Bone marrow (tissue), 2 donors: ENCODE measurements around the gene PRRT1.
"Not testable (repeated sequence)": the region's sequence is repeated elsewhere in the genome, so short reads cannot be mapped to it uniquely, and the experiment has no call there.

Source experiments
- DNase-seq, 2 donors: peaks; one replicate each; lab custom pipeline; 2025; lab: John Stamatoyannopoulos, UW

The PRRT1 gene

GRCh38 chr6:32188381-32189068 lies 36.8 kb upstream of the PRRT1 start:
- no peak for DNase-seq

GRCh38 chr6:32187725-32188380 lies 36.1 kb upstream of the PRRT1 start:
- DNase-seq = not testable (repeated sequence)

DNA sequence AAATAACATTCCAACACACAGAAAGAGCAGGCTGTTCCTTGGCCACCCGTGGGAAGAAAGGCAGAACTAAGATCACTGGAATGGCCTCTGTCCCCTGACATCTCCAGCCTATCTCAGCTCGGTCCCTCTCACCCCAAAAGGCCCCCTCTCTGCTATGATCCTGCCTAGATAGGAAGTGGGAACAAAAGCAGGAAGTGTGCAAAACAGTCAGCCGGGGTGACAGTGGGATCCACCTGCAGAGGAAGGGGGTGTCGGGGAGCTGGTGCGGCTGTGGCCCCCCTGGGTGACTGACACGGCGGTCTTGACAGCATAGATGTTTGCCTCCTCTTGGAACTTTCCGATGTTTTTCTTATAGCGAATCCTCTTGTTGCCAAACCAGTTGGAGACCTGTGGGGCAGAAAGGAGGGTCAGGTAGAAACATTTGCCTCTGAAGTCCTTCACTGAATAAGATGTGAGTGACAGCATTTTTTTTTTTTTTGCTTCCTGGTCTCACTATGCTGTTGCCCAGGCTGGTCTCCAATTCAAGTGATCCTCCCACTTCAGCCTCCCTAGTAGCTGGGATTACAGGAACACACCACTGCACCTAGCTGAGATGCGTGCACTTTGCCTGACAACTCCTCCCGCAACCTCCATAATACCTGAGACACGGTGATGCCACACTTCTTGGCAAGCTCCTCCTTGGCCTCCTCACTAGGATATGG lies 35.4 kb upstream of the PRRT1 start:
- DNase-seq = no peak

- DNase-seq = not testable (repeated sequence)
Observed at GRCh38 chr6:32186151-32186840, 34.6 kb upstream of the PRRT1 start.

DNA sequence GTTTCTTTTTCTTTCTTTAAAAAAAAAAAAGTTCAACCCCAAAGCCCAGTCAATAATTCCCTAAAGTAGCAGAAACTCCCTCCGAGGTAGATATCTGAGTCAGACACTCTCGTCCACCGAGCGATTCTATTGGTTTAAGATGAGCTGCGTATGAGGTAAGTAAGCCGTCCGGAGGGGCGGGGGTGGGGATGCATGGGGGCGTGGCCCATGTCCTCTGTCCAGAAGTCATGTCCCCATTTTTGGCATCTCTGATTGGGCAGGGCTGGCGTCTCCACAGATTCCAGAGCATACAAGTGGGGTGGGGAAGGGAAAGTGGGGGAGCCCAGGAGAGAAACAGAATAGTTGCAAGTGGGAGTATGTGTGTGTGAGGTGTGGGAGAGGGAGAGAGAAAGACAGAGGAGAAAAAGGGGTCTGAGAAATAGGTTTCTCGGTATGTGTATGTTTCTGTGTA lies 34.0 kb upstream of the PRRT1 start:
- DNase-seq = not testable (repeated sequence)

DNA sequence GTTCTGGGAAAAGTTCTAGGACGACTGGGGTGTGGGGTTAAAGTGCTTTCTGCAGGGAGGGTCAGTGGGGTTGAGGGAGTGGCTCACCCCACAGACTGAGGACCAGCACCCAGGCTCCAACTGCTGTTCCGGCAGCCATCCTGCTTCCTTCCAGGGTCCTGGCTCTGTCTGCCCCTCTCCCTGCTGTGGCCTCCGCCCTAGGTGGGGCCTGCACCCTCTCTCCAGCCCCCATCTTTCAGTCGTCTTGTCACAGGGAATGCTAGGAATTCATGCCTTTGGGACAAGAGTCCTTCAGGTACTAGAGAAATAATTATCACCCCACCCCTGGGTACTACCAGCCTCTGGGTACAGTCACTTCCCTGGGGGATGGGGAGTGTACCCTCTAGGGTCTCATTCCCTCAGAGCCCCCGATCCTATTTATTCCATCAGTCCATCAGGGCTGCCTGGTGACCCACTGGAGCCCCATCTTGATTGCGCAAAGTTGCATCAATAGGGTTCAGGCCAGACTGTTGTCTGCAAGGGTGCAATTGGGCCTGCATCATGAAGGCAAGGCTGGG lies 32.4 kb upstream of the PRRT1 start, which contains the start of gene AGER:
Gene AGER, minus strand, starts transcription at position 170 of the 557 bp plus-strand sequence. Its CDS starts 31 bp downstream, at position 139.
- DNase-seq = no peak

DNA sequence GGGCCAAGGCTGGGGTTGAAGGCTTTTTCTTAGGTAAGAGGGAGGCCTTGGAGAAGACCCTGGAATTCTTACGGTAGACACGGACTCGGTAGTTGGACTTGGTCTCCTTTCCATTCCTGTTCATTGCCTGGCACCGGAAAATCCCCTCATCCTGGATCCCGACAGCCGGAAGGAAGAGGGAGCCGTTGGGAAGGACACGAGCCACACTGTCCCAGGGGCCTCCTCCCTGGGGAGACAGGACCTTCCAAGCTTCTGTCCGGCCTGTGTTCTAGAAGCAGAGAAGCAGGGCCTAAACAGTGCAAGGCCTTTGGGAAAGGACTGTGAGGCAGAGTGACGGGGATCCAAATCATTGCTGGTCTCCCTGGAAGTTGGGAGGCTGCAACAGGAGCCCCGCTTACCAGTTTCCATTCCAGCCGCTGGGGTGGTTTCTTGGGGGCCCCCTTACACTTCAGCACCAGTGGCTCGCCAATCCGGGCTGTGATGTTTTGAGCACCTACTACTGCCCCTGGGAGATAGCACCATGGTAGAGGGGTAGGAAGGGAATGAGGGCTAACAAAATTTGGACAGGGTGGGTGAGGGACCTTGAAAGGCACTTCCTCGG lies 31.8 kb upstream of the PRRT1 start:
- DNase-seq = no peak

GRCh38 chr6:32183030-32183429 lies 31.3 kb upstream of the PRRT1 start:
- DNase-seq = no peak

DNA sequence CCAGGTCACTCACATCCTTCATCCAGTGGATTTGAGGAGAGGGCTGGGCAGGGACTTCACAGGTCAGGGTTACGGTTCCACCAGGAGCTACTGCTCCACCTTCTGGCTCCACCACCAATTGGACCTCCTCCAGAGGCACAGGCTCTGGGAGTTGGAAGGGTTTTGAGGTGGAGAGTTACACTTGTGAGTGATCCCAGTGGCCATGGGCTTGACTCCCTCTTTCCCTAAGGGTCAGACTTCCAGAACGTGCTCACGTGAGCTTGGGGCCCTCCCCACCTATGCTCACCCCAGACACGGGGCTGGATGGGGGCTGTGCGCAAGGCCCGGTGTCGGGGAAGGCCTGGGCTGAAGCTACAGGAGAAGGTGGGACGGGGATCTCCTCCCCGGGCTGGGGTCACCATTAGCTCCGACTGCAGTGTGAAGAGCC lies 30.8 kb upstream of the PRRT1 start:
- DNase-seq = no peak

DNA sequence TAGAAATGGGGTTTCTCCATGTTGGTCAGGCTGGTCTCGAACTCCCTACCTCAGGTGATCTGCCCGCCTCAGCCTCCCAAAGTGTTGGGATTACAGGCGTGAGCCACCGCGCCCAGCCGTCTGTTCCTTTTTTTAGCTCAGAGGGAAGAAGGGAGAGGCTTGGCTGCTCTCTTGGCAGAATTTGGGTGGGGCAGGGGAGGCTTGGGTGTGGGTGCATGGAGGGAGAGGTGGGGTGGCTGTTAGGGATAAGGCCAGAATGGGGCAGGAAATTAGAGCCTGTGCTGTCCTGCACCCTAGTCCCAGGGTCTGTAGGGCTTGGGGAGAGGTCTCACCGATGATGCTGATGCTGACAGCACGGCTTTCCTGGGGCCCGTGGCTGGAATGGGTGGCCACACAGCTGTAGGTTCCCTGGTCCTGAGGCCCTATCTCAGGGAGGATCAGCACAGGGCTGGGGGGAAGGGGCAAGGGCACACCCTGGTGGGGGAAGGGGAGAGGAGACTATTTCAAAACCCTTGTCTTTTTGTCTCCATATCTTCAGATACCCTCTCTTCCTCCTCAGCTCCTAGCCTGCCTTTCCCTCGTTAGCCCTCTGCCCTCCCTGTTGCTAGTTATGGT lies 30.3 kb upstream of the PRRT1 start:
- DNase-seq = no peak

DNA sequence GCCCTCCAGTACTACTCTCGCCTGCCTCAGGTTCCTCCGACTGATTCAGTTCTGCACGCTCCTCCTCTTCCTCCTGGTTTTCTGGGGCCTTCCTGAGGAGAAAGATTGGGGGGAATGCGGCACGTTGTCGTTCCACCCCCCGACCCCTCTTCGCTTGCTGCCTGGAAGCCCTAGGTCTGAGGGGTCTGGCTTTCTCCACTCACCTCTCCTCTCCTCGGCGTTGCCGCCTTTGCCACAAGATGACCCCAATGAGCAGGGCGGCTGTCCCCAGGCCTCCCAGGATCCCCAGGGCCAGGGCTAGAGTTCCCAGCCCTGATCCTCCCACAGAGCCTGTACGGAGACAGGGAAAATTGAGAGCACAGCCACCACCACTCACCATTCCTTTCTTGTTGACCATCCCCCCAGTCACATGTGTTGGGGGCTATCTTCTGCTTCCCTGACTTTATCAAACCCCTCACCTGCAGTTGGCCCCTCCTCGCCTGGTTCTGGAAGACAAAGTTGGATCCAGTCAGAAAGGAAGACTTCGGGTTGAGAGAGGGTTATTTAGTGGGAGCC lies 29.5 kb upstream of the PRRT1 start:
- DNase-seq = no peak

DNA sequence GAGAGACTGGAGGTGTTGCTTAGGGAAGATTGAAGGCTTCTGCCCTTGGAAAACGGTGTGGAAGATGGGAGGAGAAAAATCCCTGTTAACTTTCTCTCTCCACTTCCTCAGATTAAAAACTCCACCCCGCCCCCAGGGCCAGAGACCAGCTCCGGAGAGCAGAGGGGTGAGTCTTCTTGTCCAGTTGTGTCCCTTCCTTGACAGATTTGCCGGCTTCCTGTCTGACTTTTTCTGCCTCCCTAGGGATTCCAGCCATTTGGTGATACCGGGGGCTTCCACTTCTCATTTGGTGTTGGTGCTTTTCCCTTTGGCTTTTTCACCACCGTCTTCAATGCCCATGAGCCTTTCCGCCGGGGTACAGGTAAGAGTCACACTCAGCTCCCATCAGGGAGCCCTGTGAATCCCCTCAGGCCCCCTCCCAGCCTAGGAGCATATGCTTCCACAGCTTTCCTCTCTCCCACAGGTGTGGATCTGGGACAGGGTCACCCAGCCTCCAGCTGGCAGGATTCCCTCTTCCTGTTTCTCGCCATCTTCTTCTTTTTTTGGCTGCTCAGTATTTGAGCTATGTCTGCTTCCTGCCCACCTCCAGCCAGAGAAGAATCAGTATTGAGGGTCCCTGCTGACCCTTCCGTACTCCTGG lies 28.1 kb upstream of the PRRT1 start:
- no peak for DNase-seq

- DNase-seq = peak in 1 of 2 donors; percentile 43
Observed at GRCh38 chr6:32178547-32179440, 27.1 kb upstream of the PRRT1 start.

DNA sequence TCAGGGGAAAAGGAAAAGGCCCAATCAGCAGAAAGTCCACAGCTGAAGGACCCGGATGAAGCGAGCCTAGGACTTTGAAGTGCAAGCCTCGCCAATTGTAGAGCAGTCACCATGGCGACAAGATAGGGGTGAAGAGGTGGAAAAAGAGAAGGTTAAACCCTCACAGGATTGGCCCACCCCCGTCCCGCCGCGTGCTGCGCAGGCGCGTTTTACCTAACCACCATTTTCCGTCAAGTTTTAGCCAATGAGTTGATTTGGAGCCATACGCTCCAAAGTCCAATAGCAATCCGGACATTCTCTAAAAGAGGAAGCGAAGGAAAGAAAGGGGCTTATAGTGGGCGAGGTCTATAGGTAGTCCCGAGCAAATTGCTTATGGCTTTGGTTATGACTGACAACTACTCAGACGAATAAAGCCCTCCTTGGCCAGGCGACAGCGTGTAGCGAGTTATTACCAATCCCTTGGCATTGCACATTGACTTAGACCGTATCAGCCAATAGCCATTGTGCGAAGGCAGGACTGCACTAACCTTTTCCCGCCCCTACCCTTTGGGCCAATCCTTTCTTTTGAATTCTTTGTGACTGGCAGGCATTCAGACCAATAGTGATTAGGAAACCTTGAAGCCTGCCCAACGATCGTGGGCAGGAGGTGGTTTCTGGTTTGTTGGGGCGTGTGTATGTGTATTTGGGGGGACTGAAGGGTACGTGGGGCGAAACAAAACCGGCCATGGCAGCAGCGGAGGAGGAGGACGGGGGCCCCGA lies 26.2 kb upstream of the PRRT1 start, which contains the start of gene RNF5:
Gene RNF5, plus strand, starts transcription at position 618 of the 759 bp plus-strand sequence. Its CDS starts 107 bp downstream, at position 725.
- DNase-seq = peak; percentile 89 to 100

- DNase-seq = no peak
Observed at GRCh38 chr6:32177183-32177787, 25.5 kb upstream of the PRRT1 start.

DNA sequence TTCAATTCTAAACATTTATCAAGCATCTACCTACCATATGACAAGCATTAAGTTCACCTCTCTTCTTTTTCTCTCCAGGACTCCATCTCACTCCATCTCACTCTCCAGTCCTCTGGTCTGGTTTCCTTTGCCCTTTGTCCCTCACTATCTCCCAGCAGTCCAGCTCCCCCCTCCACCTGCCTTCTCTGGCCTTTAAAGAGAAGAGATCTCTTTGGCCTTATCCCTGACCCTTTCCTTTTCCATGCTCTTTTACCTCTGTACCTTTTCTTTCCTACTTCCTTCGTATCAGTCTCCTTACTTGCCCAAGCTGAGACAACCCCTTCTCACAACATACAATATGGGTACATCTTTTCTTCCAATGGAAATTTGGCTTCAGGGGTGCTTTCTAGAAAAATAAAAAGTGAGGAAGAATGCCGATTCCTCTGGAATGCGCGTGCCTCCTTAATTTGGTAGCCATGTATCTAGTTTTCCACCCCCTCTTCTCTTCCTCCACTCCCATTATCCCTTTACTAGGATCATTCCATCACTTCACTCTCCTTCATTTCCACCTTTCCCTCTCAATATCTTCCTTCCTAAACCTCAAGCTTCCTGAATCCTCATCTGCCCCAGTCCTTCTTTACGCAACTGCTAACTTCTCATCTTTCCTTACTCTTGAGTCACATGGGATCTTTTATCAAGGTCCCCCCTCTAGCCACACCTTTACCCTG lies 24.9 kb upstream of the PRRT1 start:
- DNase-seq = no peak
